Smooth muscle cell (in vitro differentiated cells): ENCODE measurements around the gene PHC1. TPM values are rescaled to one million over a fixed set of nuclear protein-coding genes. Genes with fewer than 3 reads are reported as not detected.

Experiments used
- DNase-seq: peaks from one replicate; lab custom pipeline; 2025; ENCODE audit not compliant: unreplicated experiment; lab: John Stamatoyannopoulos, UW
- H2AFZ ChIP-seq: fragments of 200-600 bp; sonication (generic); 2 replicates; pipeline ENCODE4 v1.6.0; 2016; ENCODE audit warnings: antibody characterized with exemption, low read depth, mild to moderate bottlenecking
- H3F3A ChIP-seq: fragments of 200-600 bp; sonication (generic); 2 replicates; pipeline ENCODE4 v1.6.0; 2017; ENCODE audit warnings: antibody characterized with exemption, low read depth
- H3K27ac ChIP-seq: fragments of 200-600 bp; sonication (generic); 2 replicates; pipeline ENCODE4 v1.5.1; 2016; ENCODE audit warnings: low read depth, mild to moderate bottlenecking
- H3K27me3 ChIP-seq: fragments of 200-600 bp; sonication (generic); 2 replicates; pipeline ENCODE4 v1.6.1; 2016; ENCODE audit warnings: low read depth, mild to moderate bottlenecking
- H3K36me3 ChIP-seq: fragments of 200-600 bp; sonication (generic); 2 replicates; pipeline ENCODE4 v1.5.1; 2016; ENCODE audit warnings: low read depth
- H3K4me1 ChIP-seq: fragments of 200-600 bp; sonication (generic); 2 replicates; pipeline ENCODE4 v1.5.1; 2016; ENCODE audit warnings: low read depth
- H3K4me2 ChIP-seq: fragments of 200-600 bp; sonication (generic); 2 replicates; pipeline ENCODE4 v1.6.0; 2016; ENCODE audit warnings: mild to moderate bottlenecking
- H3K4me3 ChIP-seq: fragments of 200-600 bp; sonication (generic); 2 replicates; pipeline ENCODE4 v1.5.1; 2016; ENCODE audit warnings: mild to moderate bottlenecking
- H3K79me2 ChIP-seq: fragments of 200-600 bp; sonication (generic); 2 replicates; pipeline ENCODE4 v1.6.0; 2016; ENCODE audit warnings: low read depth, mild to moderate bottlenecking
- H3K9ac ChIP-seq: fragments of 200-600 bp; sonication (generic); 2 replicates; pipeline ENCODE4 v1.6.0; 2016; ENCODE audit warnings: low read depth
- H3K9me3 ChIP-seq: fragments of 200-600 bp; sonication (generic); replicated peaks from 2 replicates; pipeline ENCODE4 v1.5.1; 2016; ENCODE audit warnings: low read depth
- H4K20me1 ChIP-seq: fragments of 200-600 bp; sonication (generic); 2 replicates; pipeline ENCODE4 v1.6.0; 2016; ENCODE audit warnings: low read depth
- WGBS: methylation state at CpG from one replicate; pipeline ENCODE4 v1.1.7; 2016; ENCODE audit warnings: low lambda C conversion rate; 5-methylcytosine and 5-hydroxymethylcytosine counted together
- polyA plus RNA-seq: library from polyadenylated mRNA; unstranded; fragments of >200 nt; fragmentation: Nextera tagmentation; extraction: Ambion mirVana; gene quantifications from 2 replicates; pipeline ENCODE4 v1.2.1, GENCODE V29; 2016
- total RNA-seq: library from RNA; depleted of rRNA; stranded (reverse); fragments of >200 nt; gene quantifications from 2 replicates; pipeline ENCODE4 v1.2.3, GENCODE V29; 2014
- TF ChIP-seq, protein P1 (sequence below): fragments of 200-600 bp; sonication (generic); IDR thresholded peaks from 2 replicates; pipeline ENCODE4 v1.5.1; 2017; ENCODE audit warnings: borderline replicate concordance, mild to moderate bottlenecking, antibody characterized with exemption; ENCODE audit not compliant: insufficient read depth, poor library complexity, severe bottlenecking

The PHC1 gene
- total and polyA plus RNA-seq, 2 experiments from 2014 or later: 23.1 to 67.6 TPM

DNA sequence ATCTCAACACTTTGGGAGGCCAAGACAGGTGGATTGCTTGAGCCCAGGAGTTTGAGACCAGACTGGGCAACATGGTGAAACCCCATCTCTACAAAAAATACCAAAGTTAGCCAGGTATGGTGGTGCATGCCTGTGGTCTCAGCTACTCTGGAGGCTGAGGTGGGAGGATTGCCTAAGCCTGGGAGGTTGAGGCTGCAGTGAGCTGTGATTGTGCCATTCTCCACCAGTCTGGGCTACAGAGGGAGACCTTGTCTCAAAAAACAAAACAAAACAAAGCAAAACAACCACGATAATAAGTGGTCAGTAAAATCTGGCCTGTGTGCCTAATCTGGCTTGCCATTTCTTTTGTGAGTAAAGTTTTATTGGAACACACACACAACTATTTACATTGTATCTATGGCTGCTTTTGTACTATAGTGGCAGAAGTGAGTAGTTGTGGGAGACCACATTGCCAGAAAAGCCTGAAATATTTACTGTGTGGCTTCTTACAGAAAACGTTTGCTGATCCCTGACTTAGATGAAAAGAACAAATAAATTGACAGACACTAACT, 55.6 kb downstream of the PHC1 start:
- Histone ChIP-seq H4K20me1 (no peaks in the 10 kb centered on the region), H3K36me3 (no peaks in the 10 kb centered on the region), H3K79me2 (no peaks in the 10 kb centered on the region), H3K9ac (no peak overlapping the region), H3K4me2 (no peak overlapping the region), H2AFZ (no peak overlapping the region), H3F3A (peaks cover 5% of the 10 kb centered on the region), H3K27me3 (no peaks in the 10 kb centered on the region), H3K4me3 (no peak overlapping the region), H3K4me1 (no peaks in the 10 kb centered on the region), H3K9me3 (peaks cover 4% of the 10 kb centered on the region), H3K27ac (no peak overlapping the region)
- 56% methylated on average over 2 of the region's 2 CpGs for WGBS
- no peak for DNase-seq
- TF ChIP-seq, protein P1, sequence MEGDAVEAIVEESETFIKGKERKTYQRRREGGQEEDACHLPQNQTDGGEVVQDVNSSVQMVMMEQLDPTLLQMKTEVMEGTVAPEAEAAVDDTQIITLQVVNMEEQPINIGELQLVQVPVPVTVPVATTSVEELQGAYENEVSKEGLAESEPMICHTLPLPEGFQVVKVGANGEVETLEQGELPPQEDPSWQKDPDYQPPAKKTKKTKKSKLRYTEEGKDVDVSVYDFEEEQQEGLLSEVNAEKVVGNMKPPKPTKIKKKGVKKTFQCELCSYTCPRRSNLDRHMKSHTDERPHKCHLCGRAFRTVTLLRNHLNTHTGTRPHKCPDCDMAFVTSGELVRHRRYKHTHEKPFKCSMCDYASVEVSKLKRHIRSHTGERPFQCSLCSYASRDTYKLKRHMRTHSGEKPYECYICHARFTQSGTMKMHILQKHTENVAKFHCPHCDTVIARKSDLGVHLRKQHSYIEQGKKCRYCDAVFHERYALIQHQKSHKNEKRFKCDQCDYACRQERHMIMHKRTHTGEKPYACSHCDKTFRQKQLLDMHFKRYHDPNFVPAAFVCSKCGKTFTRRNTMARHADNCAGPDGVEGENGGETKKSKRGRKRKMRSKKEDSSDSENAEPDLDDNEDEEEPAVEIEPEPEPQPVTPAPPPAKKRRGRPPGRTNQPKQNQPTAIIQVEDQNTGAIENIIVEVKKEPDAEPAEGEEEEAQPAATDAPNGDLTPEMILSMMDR: no peak

- Histone ChIP-seq H3K9me3 (peaks cover 4% of the 10 kb centered on the region), H3K27me3 (no peaks in the 10 kb centered on the region), H3K36me3 (no peaks in the 10 kb centered on the region), H4K20me1 (no peaks in the 10 kb centered on the region), H3K4me3 (no peak overlapping the region), H3K27ac (no peak overlapping the region), H3K4me1 (no peaks in the 10 kb centered on the region), H2AFZ (no peak overlapping the region), H3K4me2 (no peak overlapping the region), H3F3A (peaks cover 5% of the 10 kb centered on the region), H3K79me2 (no peaks in the 10 kb centered on the region), H3K9ac (no peak overlapping the region)
- WGBS: 53% methylated on average over 1 of the region's 1 CpG
- no peak for DNase-seq
- TF ChIP-seq, protein P1: no peak
These were observed 56.1 kb downstream of the PHC1 start for GRCh38 chr12:8970432-8970831.

DNA sequence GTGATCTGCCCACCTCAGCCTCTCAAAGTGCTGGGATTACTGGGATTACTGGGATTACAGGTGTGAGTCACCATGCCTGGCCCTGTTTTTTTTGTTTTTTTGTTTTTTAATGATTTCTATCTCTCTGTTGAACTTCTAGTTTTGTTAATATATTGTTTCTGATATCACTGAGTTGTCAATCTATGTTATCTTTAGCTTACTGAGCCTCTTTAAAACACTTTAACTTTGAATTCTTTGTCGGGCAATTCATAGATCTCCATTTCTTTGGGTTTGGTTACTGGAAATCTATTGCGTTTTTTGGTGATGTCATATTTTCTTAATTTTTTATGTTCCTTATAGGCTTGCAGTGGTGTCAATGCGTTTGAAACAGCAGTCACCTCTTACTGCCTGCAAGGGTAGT, 65.8 kb downstream of the PHC1 start:
- no peaks in the 10 kb centered on the region for H3K27me3 ChIP-seq
- WGBS: 88% methylated on average over 3 of the region's 3 CpGs
- H3K79me2 ChIP-seq: no peaks in the 10 kb centered on the region
- no peak overlapping the region for H3K27ac ChIP-seq
- H4K20me1 ChIP-seq: no peaks in the 10 kb centered on the region
- no peaks in the 10 kb centered on the region for H3K4me1 ChIP-seq
- no peaks in the 10 kb centered on the region for H3F3A ChIP-seq
- no peak overlapping the region for H3K9ac ChIP-seq
- no peak for DNase-seq
- peaks cover 6% of the 10 kb centered on the region for H3K9me3 ChIP-seq
- no peak overlapping the region for H2AFZ ChIP-seq
- H3K36me3 ChIP-seq: no peaks in the 10 kb centered on the region
- TF ChIP-seq, protein P1: no peak
- no peak overlapping the region for H3K4me2 ChIP-seq
- no peak overlapping the region for H3K4me3 ChIP-seq

DNA sequence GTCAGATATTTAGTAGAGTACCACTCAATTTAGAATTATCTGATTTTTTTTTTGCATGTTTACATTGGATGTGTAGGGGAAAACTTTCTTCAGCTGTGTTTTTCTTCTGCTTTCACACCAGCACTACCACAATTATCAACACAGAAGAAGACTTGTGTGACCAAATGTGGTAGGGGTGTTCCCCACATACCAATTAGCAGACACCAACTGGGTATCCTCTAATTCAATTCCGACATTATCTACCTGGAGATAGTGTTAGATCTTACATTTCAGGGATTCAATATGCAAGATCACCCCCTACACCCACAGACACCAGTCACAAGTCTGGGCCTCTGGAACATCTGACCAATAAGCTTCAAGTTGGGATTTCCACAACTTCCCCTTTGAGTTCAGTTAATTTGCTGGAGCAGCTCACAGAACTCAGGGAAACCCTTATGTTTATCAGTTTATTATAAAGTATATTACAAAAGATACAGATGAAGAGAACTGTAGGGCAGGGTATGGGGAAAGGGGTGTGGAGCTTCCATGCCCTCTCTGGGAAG, 71.0 kb downstream of the PHC1 start:
- no peaks in the 10 kb centered on the region for H3K36me3 ChIP-seq
- TF ChIP-seq, protein P1: no peak
- H4K20me1 ChIP-seq: no peaks in the 10 kb centered on the region
- H3K9ac ChIP-seq: no peak overlapping the region
- H3K79me2 ChIP-seq: no peaks in the 10 kb centered on the region
- no peaks in the 10 kb centered on the region for H3K9me3 ChIP-seq
- no peaks in the 10 kb centered on the region for H3F3A ChIP-seq
- no peak overlapping the region for H3K27ac ChIP-seq
- DNase-seq: no peak
- WGBS: 79% methylated on average over 1 of the region's 1 CpG
- H2AFZ ChIP-seq: no peak overlapping the region
- no peaks in the 10 kb centered on the region for H3K27me3 ChIP-seq
- no peak overlapping the region for H3K4me2 ChIP-seq
- H3K4me3 ChIP-seq: no peak overlapping the region
- H3K4me1 ChIP-seq: no peaks in the 10 kb centered on the region
